Dedifferentiated amniotic fluid mesenchymal stem cell (primary cell): ENCODE measurements around the gene DBNDD2.

Experiments used
- DNase-seq: peaks from one replicate; pipeline ENCODE4 v3.0.0-alpha.2; 2016; ENCODE audit errors: extremely low spot score

Gene DBNDD2

GRCh38 chr20:45449528-45449927 is 41.4 kb downstream of the DBNDD2 start:
- DNase-seq = no peak

GRCh38 chr20:45450097-45450818 is 42.2 kb downstream of the DBNDD2 start:
- peak; percentile 18 for DNase-seq

GRCh38 chr20:45452238-45452637 is 44.1 kb downstream of the DBNDD2 start:
- no peak for DNase-seq

GRCh38 chr20:45452772-45453691 is 44.9 kb downstream of the DBNDD2 start:
- DNase-seq = no peak

GRCh38 chr20:45456632-45457031 is 48.5 kb downstream of the DBNDD2 start:
- no peak for DNase-seq

GRCh38 chr20:45459606-45460005 is 51.5 kb downstream of the DBNDD2 start:
- no peak for DNase-seq
